ENCODE data around the gene EXOC3L4. TPM values are rescaled to one million over a fixed set of nuclear protein-coding genes. Genes with fewer than 3 reads are reported as not detected.

Gene EXOC3L4
- total RNA-seq, 2 donors from 2014 or later = 0.37 TPM; not detected in 1

- H3K4me3 ChIP-seq = no peak overlapping the region
- TF ChIP-seq CTCF (IDR thresholded peaks at IDR 0.05) = no peak
- no peak overlapping the region for H3K27ac ChIP-seq
- H3K4me1 ChIP-seq = peaks cover 0 to 38% of the 10 kb centered on the region in 2 donors
- DNase-seq (ENCODE audit: low spot score) = no peak
- peaks cover 10 to 27% of the 10 kb centered on the region in 2 donors for H3K27me3 ChIP-seq
- H3K36me3 ChIP-seq = no peaks in the 10 kb centered on the region
- H3K9me3 ChIP-seq = no peaks in the 10 kb centered on the region
These were observed 6.9 kb downstream of the EXOC3L4 start for GRCh38 chr14:103101257-103101962.

GRCh38 chr14:103101963-103102688 lies 7.6 kb downstream of the EXOC3L4 start:
- H3K36me3 ChIP-seq = no peaks in the 10 kb centered on the region
- no peak for TF ChIP-seq CTCF (IDR thresholded peaks at IDR 0.05)
- H3K4me1 ChIP-seq = peaks cover 0 to 38% of the 10 kb centered on the region in 2 donors
- H3K27ac ChIP-seq = no peak overlapping the region
- DNase-seq (ENCODE audit: low spot score) = no peak
- peak overlapping the region in 1 of 2 donors; percentile 9 for H3K4me3 ChIP-seq
- no peaks in the 10 kb centered on the region for H3K9me3 ChIP-seq
- H3K27me3 ChIP-seq = peaks cover 10 to 27% of the 10 kb centered on the region in 2 donors

- Histone ChIP-seq H3K27ac (no peak overlapping the region), H3K9me3 (no peaks in the 10 kb centered on the region), H3K36me3 (no peaks in the 10 kb centered on the region), H3K27me3 (peaks cover 10 to 27% of the 10 kb centered on the region in 2 donors), H3K4me3 (peak overlapping the region in 1 of 2 donors; percentile 9), H3K4me1 (peaks cover 0 to 38% of the 10 kb centered on the region in 2 donors)
- no peak for DNase-seq (ENCODE audit: low spot score)
- no peak for TF ChIP-seq CTCF (IDR thresholded peaks at IDR 0.05)
These were observed 8.2 kb downstream of the EXOC3L4 start for GRCh38 chr14:103102689-103103260.

- H3K27ac ChIP-seq = no peak overlapping the region
- TF ChIP-seq CTCF (IDR thresholded peaks at IDR 0.05) = peak in 1 of 2 donors; percentile 20
- DNase-seq (ENCODE audit: low spot score) = no peak
- H3K27me3 ChIP-seq = peaks cover 10 to 27% of the 10 kb centered on the region in 2 donors
- H3K4me3 ChIP-seq = peak overlapping the region in 1 of 2 donors; percentile 37
- peaks cover 0 to 38% of the 10 kb centered on the region in 2 donors for H3K4me1 ChIP-seq
- H3K9me3 ChIP-seq = no peaks in the 10 kb centered on the region
- H3K36me3 ChIP-seq = no peaks in the 10 kb centered on the region
These were observed 9.2 kb downstream of the EXOC3L4 start for GRCh38 chr14:103103461-103104388.

GRCh38 chr14:103104389-103104653 lies 9.8 kb downstream of the EXOC3L4 start:
- Histone ChIP-seq H3K27me3 (peaks cover 10 to 27% of the 10 kb centered on the region in 2 donors), H3K9me3 (no peaks in the 10 kb centered on the region), H3K4me1 (peaks cover 0 to 34% of the 10 kb centered on the region in 2 donors), H3K36me3 (no peaks in the 10 kb centered on the region), H3K4me3 (peak overlapping the region in 1 of 2 donors; percentile 37), H3K27ac (no peak overlapping the region)
- TF ChIP-seq CTCF (IDR thresholded peaks at IDR 0.05) = no peak
- no peak for DNase-seq (ENCODE audit: low spot score)
